GM18951 (cell line): ENCODE data around the gene DNLZ.

ENCODE experiments used
- POLR2A ChIP-seq: IDR thresholded peaks from 4 replicates; pipeline ENCODE4 v1.6.1; 2011; ENCODE audit warnings: mild to moderate bottlenecking; ENCODE audit not compliant: insufficient read length, insufficient read depth; ENCODE audit errors: extremely low read depth
- in situ Hi-C: fragments of 300-500 bp; cut with MboI; formaldehyde crosslinking; loops from one replicate; pipeline ENCODE4 v1.12.0; 2022; ENCODE audit warnings: low sequenced_read_pairs, mixed read lengths, inconsistent platforms; ENCODE audit not compliant: unreplicated experiment

DNLZ gene

DNA sequence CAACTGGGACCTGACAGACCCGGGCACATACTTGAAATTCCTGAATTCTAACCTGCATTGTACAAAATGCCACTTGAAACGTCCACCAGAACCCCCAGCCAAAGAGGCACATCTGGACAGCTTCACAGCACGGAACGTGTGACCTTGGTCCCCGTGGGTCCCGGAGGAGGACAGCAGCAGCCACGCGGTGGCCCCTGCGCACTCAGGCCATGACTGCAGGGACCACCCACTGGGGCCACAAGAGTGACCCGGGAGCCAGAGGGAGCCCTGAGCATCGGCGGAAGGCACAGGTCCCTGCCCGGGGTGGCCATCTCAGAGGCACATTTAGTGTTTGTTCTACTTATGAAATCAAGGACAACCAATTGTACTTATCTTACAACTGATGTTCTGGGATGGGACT is 38.5 kb upstream of the DNLZ start:
- in situ Hi-C loops, result no loop called here
- no peak for TF ChIP-seq POLR2A

DNA sequence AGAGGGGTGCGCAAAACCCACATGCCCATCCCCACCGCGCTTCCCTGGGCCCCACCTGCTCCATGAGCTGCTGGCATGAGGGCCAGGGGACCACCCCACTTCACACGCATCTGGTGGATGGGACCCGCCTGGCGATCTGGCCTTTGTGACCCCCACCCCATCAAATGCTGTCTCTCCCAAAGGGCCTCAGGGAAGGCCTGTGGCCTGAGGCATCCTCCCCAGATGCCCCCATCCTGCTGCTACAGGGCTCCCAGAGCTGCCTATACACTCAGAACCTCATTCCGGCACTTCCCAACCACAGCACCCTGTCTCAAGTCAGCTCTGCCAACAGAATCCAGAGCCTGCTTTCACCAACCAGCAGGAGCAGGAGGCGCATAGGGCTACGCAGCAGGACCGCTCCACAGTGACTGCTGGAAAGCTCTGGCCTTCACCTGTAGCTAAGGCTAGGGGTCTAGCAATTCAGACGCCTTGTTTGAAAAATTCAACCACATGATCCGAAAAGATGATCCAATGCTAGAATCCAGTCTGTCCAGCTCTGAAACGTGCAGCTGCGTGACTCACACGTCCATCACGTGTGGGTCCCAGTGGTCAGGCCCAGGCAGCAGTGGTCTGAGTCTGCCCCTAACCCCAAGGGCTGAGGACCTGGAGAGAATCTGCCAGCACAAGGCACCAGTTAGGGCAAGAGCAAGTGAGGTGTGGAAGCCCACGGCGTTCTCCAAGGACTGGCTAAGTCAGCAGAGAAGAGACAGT is 37.8 kb upstream of the DNLZ start:
- in situ Hi-C loops, result no loop called here
- no peak for TF ChIP-seq POLR2A

GRCh38 chr9:136400038-136400834 is 36.7 kb upstream of the DNLZ start, which contains the start of gene SNAPC4:
Gene SNAPC4, minus strand, starts transcription at chr9:136400170. Its CDS starts 1,742 bp downstream, at chr9:136398428.
- peak; percentile 91 for TF ChIP-seq POLR2A
- in situ Hi-C loops, result no loop called here

DNA sequence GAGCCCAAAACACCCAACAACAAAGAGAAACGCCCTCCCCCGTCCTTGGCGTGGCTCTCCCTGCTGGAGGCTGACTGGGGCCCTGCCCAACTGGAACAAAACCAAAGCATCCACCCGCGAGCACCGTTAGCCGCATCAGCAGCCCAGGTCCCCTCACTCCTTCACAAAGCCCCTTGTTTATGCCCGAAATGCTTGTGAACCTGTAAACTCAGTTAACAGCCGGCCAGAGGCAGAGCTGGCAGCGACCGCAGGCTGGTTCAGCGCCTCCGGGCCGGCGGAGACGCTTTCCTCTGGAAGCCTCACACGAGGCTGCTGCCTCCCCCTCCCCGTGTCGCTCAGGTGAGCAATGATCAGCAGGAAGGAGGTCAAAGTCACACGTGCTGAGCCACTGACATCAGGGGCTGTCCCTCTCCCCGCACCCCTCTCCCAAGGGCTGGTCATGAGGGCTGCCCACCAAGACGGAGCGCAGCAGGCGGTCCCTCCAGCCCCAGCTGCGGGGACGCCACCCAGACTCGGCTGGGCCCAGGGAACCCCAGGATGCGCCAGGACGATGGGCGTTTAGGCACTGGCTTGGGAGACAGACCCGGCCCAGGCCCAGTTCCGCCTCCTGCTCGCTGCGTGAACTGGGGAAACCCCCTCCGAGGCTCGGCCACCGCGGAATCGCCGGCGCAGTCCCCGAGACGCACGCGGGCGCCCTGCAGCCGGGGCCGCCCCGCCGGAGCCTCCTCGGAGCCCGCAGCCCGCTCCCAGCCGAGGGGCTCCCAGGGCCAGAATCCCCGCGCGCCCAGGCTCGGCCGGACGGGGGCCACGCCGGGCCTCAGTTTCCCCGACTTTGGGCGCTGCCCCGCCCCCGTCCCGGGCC is 35.9 kb upstream of the DNLZ start:
- in situ Hi-C loops, result no loop called here

DNA sequence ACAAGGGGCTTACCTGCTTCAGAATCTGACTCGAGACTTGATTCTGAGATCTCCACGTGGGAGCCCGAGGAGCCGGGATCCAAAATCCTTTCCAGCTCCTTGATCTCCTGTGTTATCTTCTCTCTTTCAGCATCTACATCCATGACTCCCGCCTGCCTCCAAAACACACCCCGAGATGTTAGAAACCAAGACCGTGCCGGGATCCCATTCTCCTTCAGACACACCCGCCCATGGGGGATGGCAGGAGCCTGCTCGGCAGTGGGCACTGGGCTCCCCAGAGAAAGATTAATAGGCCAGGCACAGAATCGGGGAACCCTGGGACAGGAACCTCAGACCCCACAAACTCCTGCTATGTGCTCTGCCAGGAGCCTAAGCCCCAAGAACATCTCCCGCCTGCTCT is 34.7 kb upstream of the DNLZ start:
- in situ Hi-C loops, result no loop called here
- TF ChIP-seq POLR2A, result no peak

More for the DNA sequence above, 35.9 kb upstream of the DNLZ start:
- no peak for TF ChIP-seq POLR2A

- TF ChIP-seq POLR2A, result no peak
- in situ Hi-C loops, result no loop called here
These were observed 34.1 kb upstream of the DNLZ start for GRCh38 chr9:136397643-136398042.

DNA sequence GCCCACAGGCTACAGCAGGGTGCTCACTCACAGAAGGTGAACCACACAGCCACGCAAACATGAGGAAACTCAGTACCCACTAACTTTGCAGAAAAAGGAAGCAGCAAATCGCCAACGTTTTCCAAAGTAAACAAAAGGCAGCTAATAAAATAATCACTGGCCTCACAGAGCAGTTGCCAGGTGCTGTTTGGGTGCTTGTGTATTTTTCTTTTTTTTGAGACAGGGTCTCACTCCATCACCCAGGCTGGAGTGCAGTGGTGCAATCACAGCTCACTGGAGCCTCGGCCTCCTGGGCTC is 32.6 kb upstream of the DNLZ start:
- in situ Hi-C loops, result no loop called here
- TF ChIP-seq POLR2A, result no peak

- in situ Hi-C loops, result no loop called here
These were observed 32.0 kb upstream of the DNLZ start for GRCh38 chr9:136395345-136396218.

GRCh38 chr9:136395020-136395340 is 31.4 kb upstream of the DNLZ start:
- TF ChIP-seq POLR2A, result no peak
- in situ Hi-C loops, result no loop called here

More at GRCh38 chr9:136395345-136396218, 32.0 kb upstream of the DNLZ start:
- no peak for TF ChIP-seq POLR2A

- in situ Hi-C loops, result no loop called here
- no peak for TF ChIP-seq POLR2A
These were observed 30.9 kb upstream of the DNLZ start for GRCh38 chr9:136394312-136395019.

DNA sequence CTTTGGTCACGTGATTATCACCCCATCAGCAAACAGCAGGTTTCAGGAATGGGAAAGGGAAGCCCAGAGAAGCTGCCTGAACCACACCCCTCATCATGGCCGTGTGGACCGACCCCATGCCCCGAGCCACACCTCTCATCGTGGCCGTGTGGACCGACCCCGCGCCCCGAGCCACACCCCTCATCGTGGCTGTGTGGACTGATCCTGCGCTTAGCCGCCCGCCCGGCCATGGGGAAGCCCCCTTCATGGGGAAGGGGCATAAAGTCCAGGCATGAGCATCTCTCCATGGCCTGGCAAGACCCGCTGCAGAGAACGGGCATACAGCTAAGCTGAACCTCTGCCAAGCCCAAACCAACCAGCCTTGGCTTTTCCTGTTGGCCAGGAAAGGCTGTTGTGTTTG is 30.0 kb upstream of the DNLZ start:
- in situ Hi-C loops, result no loop called here
- no peak for TF ChIP-seq POLR2A
